CD1c-positive myeloid dendritic cell (primary cell): ENCODE measurements around the gene TIGAR.

Source experiments
- DNase-seq: peaks from one replicate; pipeline ENCODE4 v3.0.0-alpha.2; 2016; ENCODE audit errors: extremely low spot score

TIGAR gene

GRCh38 chr12:4378772-4379171 is 57.8 kb downstream of the TIGAR start:
- DNase-seq: no peak

GRCh38 chr12:4379405-4379804 is 58.4 kb downstream of the TIGAR start, which contains the start of gene FGF23:
Gene FGF23, minus strand, starts transcription at chr12:4379712. Its CDS starts 130 bp downstream, at chr12:4379582.
- no peak for DNase-seq

- DNase-seq: no peak
These were observed 59.3 kb downstream of the TIGAR start for GRCh38 chr12:4380332-4380731.

- DNase-seq: peak; percentile 3
These were observed 62.4 kb downstream of the TIGAR start for GRCh38 chr12:4383304-4383865.

- DNase-seq: no peak
These were observed 65.8 kb downstream of the TIGAR start for GRCh38 chr12:4386801-4387200.

- no peak for DNase-seq
These were observed 66.6 kb downstream of the TIGAR start for GRCh38 chr12:4387607-4388006.

GRCh38 chr12:4388032-4388431 is 67.0 kb downstream of the TIGAR start:
- no peak for DNase-seq

GRCh38 chr12:4388662-4389061 is 67.6 kb downstream of the TIGAR start:
- DNase-seq: no peak

GRCh38 chr12:4392223-4392742 is 71.3 kb downstream of the TIGAR start:
- DNase-seq: no peak

- DNase-seq: no peak
These were observed 72.2 kb downstream of the TIGAR start for GRCh38 chr12:4393211-4393610.

- no peak for DNase-seq
These were observed 74.8 kb downstream of the TIGAR start for GRCh38 chr12:4395818-4396217.

- DNase-seq: no peak
These were observed 80.1 kb downstream of the TIGAR start for GRCh38 chr12:4401117-4401516.

- no peak for DNase-seq
These were observed 82.0 kb downstream of the TIGAR start for GRCh38 chr12:4402996-4403395.
